ENCODE results near the gene FXYD5. TPM values are rescaled to one million over a fixed set of nuclear protein-coding genes. Genes with fewer than 3 reads are reported as not detected.

FXYD5 gene
- total RNA-seq, 1 experiment from 2014 or later = 181 TPM

GRCh38 chr19:35153701-35154524 lies 622 bp upstream of the FXYD5 start:
- CTCF ChIA-PET = interaction anchor here (0.6 to 0.7 kb wide), 4 partner anchors 9 to 208 kb away, joined by 3 to 15 read pairs (median 7); partner anchors contain the start of gene FXYD7
- H3K27me3 ChIP-seq (ENCODE audit: insufficient read depth, low read depth) = no peaks in the 10 kb centered on the region
- intact Hi-C loops (cut with micrococcal nuclease; ENCODE audit: unreplicated experiment) = no loop called here
- H3K9me2 ChIP-seq (ENCODE audit: insufficient read depth) = no peaks in the 10 kb centered on the region
- H3K4me3 ChIP-seq = peak overlapping the region; percentile 71
- H3F3A ChIP-seq (ENCODE audit: insufficient read depth, low read depth) = peaks cover 12% of the 10 kb centered on the region
- peak overlapping the region; percentile 66 for H3K27ac ChIP-seq
- TF ChIP-seq CTCF (conservative IDR thresholded peaks at IDR 0.05) (peak; percentile 73), EZH2 (IDR thresholded peaks at IDR 0.05; ENCODE audit: low read depth) (no peak)
- H3K9me3 ChIP-seq (ENCODE audit: insufficient read depth, low read depth) = no peaks in the 10 kb centered on the region
- peaks cover 32% of the 10 kb centered on the region for H3K4me1 ChIP-seq (replicated peaks; ENCODE audit: insufficient read depth)
- peak overlapping the region; percentile 83 for H2AFZ ChIP-seq
- DNase-seq = peak in 1 of 2 experiments; percentile 57
- peaks cover 54% of the 10 kb centered on the region for H3K79me2 ChIP-seq (ENCODE audit: low read depth)
- POLR2A ChIA-PET (ENCODE audit: unreplicated experiment) = interaction anchor here (0.6 to 1.0 kb wide), 2 partner anchors 13 to 893 kb away, joined by 3 to 13 read pairs; no protein-coding TSS in a partner anchor
- H4K20me1 ChIP-seq (ENCODE audit: insufficient read depth) = 0 out of 2 replicates have a peak, but pooled peaks cover 9% of the 10 kb centered on the region
- peaks cover 20% of the 10 kb centered on the region for H3K36me3 ChIP-seq (ENCODE audit: low read depth)
- peak overlapping the region; percentile 95 for H3K4me2 ChIP-seq
- BruUV-seq (replicated peaks) = no TSS peak

GRCh38 chr19:35155441-35155840 lies 906 bp downstream of the FXYD5 start:
- peaks cover 30% of the 10 kb centered on the region for H3K4me1 ChIP-seq (replicated peaks; ENCODE audit: insufficient read depth)
- BruUV-seq (replicated peaks) = no TSS peak

More at GRCh38 chr19:35155441-35155840, 906 bp downstream of the FXYD5 start:
- intact Hi-C loops (cut with micrococcal nuclease; ENCODE audit: unreplicated experiment) = loop anchor here (1.0 kb wide), 1 partner anchor 93 kb away; no protein-coding TSS in a partner anchor
- TF ChIP-seq EZH2 (IDR thresholded peaks at IDR 0.05; ENCODE audit: low read depth) (no peak), CTCF (conservative IDR thresholded peaks at IDR 0.05) (no peak)
- CTCF ChIA-PET = no interaction called here
- H3K27ac ChIP-seq = peak overlapping the region; percentile 66
- 0 out of 2 replicates have a peak, but pooled peaks cover 9% of the 10 kb centered on the region for H4K20me1 ChIP-seq (ENCODE audit: insufficient read depth)
- peak overlapping the region; percentile 71 for H3K4me3 ChIP-seq
- peaks cover 62% of the 10 kb centered on the region for H3K79me2 ChIP-seq (ENCODE audit: low read depth)
- no peaks in the 10 kb centered on the region for H3K9me3 ChIP-seq (ENCODE audit: insufficient read depth, low read depth)
- H3K36me3 ChIP-seq (ENCODE audit: low read depth) = peaks cover 33% of the 10 kb centered on the region
- H3K27me3 ChIP-seq (ENCODE audit: insufficient read depth, low read depth) = no peaks in the 10 kb centered on the region
- POLR2A ChIA-PET (ENCODE audit: unreplicated experiment) = no interaction called here
- H2AFZ ChIP-seq = peak overlapping the region; percentile 83
- H3F3A ChIP-seq (ENCODE audit: insufficient read depth, low read depth) = peaks cover 24% of the 10 kb centered on the region; the same call in 1 of the 2 replicates
- no peaks in the 10 kb centered on the region for H3K9me2 ChIP-seq (ENCODE audit: insufficient read depth)
- DNase-seq = no peak
- H3K4me2 ChIP-seq = peak overlapping the region; percentile 95

All from PC-9 (cell line).